ENCODE data around the gene CREBBP.

The CREBBP gene

DNA sequence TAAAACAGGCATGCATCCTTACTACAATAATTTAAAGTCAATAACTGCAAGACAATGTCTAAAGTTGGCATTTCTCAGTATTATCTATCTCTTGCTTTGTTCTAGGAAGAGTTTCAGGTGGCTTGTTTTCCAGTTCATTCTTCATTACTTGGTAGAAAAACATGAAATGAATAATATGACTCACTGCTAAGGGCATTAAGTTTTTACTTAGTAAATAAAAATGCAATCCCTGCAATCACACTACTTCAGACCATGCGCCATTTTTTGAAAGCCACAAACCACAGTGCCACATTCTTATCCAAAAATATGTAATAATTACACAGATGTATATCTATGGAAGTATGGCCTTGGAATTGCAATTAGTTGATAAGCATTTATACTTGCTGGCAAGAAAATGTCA, 55.4 kb downstream of the CREBBP start:
- no peak for DNase-seq (ENCODE audit: low read depth in 2 of 2)

DNA sequence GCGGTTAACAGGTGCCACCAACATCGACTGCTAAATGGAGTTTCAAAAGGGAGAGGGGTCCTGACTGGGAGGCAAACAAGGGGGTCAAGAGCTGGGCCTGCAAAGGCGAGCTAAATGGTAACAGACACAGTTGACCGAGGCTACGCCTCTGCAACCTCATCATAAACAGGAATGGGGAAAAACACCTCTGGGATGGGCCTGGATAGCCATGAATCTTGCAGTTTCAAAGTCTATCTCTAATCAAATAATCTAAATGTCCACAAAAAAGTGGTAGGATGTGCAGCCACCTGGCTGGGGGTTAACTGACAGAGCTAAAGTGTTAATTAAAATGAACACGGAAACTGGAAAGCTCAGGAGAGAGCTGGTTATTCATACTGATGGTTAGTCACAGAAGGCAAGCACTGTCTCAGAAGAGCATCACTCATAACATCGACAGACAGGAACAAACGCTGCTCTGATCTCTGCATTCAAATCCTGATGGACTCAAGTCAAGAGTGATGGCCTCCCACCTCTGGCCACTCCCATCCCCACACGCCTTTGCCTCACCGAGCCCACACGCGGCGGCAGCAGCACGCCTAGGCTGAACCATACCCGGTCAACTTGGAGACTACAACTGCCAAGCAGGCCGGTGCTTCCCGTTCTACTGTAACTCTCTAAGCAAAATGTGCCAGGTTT, 56.3 kb downstream of the CREBBP start:
- no peak for DNase-seq (ENCODE audit: low read depth in 2 of 2)

DNA sequence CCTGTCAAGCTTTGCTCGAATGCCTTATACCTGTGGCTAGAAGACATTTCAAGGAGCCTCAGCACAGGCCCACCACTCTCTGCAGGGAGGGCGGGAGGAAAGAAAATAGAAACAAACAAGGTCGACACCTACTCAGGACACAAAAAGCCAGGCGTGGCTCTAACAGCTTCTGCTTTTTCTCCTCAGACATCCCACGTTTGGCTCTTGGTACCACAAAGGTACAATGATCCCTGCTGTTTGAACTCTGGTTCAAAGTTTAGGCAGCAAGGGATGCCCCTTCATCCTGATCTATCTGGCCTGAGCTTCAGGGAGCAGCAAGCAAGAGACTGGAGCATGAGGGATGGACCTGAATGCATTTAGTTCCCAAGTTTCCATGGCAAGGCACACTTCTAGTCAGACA, 57.1 kb downstream of the CREBBP start:
- no peak for DNase-seq (ENCODE audit: low read depth in 2 of 2)

DNA sequence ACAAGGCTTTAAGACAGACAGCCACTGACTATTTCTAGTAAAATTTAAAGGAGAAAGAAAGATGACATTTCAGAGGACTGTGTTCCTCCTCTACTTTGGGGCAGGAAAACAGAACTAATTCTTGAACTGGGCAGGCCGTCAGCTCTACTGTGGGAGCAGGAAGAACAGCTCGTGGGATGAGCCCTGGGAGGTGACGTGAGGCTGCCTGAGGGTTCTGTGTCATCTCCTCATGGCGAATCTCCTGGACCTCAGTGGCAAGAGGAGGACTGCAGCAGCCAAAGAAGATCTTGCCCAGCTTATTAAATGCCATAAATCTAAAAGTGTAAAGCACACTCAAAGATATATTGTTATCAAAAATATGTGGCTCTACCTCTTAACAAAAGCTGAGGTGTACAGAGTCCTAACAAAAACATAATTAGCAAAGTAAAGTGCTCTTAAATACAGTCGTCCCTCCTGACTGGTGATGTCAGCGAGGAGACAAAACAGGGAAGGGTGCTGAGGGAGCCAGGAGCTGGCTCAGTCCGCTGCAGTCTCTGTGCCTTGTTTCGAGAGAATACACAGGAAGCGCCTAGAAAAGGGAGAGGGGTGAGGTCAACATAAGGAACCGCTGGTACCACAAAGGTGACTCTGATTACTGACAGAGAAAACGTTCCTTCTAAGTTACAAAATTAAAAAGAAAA, 58.0 kb downstream of the CREBBP start:
- DNase-seq (ENCODE audit: low read depth in 2 of 2), result no peak

DNA sequence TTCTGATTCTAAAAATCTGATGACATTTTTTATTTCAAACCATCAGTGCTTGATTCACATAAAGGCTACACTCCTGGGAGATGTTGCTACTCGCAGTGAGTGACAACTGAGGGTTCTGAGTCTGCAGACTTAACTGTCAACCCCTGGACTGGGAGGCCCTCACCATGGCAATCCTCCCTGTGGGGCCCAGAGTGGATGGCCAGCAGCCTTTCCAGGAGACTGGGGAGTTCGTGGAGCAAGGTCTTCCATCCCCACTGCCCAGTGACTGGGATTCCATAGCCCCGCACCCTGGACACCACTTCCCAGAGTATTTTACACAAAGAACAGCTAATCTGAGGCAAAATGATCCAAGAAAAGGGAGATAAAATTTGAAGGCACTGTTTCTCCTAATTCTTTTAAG, 59.3 kb downstream of the CREBBP start:
- DNase-seq (ENCODE audit: low read depth in 2 of 2), result no peak

DNA sequence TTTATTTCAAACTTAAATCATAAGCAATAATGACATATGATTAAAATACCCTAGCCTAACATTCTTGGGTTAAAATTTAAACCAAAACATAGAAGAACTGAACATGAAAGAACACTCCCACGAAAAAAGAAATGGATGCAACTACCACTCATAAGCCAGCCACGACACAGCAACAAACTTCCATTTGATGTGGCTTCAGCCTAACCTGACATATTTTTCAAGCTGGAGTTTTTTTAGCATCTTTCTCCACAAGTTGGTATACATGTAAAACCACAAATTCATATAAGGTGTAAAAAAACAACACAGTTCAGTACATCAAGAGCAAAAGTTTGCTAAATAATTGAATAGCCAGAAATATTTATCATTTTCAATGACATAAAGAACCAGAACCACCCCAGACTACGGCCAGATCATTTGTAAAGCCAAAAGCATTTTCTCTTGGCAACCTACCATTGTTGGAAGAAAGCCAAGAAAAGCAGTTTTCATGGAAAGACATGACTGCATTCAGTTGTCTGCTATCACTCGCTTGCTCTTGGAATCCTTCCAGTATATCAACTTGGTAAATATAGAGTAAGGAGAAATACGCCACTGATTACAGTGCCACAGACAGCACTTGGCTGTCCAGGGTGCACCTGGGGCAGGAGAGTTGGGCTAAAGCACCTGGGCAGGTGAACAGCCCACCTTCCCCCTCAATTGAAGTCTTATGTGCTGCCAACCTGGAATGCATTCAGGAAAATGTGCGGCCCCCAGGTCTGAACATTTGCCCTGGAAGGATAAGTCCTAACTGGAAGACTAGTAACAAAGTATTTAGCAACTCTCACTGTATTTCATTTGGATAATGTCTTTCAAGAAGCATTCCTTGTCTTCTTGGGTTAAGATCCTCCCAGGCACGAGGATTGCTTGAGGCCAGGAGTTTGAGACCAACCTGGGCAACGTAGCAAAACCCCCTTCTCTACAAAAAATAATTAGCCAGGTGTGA, 60.5 kb downstream of the CREBBP start:
- DNase-seq (ENCODE audit: low read depth in 2 of 2), result no peak

DNA sequence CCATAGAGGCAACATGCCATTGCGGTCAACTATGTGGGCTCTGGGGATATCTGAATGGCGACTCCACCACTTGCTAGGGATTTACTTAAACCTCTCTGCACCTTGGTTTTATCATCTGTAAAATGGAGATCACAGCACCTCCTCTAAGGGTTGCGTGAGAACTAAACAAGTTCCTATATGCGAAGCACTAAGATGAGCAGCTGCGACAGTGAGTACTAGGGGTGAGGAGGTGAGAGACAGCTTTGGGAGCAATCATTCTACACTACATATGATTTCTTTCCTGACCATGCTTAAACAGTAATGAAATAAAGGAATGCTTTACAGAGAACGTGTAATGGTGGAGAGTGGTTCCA, 61.4 kb downstream of the CREBBP start:
- DNase-seq (ENCODE audit: low read depth in 2 of 2), result no peak

DNA sequence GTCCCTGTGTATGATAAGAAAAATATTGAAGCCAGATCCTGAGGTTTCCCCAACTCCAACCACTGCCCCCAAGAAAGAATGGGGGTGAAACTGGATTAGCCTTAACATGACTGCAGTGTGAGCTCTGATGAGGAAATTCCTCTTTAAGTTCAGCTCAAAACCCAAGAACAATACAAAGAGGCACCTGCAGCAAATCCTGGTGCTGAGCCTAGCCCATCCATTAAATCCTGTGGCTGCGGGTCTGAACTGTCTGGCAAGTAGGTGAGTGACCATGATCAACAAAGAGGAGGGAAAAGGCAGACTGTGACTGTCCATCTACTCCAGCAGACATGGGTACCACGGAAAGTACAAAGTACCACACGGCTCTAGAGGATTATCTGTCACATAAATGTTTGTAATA, 64.2 kb downstream of the CREBBP start:
- DNase-seq (ENCODE audit: low read depth in 2 of 2), result no peak

DNA sequence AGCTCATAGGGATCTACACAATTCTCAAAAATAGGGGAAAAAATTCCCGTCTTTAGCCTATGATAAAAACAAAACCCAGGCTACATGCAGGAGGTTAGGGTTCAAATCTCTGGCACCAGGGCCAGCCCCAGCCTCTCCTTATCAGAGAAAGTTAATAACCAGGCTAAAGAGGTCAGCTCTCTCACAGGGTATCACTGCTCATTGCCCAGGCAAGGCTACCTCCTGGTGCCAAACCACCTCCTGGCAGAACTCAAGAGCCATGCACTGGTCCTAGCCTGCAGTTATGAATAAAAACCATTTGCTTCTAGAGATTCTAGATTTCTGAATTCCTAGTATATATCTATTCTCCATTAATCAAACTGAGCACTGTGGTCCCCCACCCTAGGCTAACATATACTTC, 65.8 kb downstream of the CREBBP start:
- no peak for DNase-seq (ENCODE audit: low read depth in 2 of 2)

DNA sequence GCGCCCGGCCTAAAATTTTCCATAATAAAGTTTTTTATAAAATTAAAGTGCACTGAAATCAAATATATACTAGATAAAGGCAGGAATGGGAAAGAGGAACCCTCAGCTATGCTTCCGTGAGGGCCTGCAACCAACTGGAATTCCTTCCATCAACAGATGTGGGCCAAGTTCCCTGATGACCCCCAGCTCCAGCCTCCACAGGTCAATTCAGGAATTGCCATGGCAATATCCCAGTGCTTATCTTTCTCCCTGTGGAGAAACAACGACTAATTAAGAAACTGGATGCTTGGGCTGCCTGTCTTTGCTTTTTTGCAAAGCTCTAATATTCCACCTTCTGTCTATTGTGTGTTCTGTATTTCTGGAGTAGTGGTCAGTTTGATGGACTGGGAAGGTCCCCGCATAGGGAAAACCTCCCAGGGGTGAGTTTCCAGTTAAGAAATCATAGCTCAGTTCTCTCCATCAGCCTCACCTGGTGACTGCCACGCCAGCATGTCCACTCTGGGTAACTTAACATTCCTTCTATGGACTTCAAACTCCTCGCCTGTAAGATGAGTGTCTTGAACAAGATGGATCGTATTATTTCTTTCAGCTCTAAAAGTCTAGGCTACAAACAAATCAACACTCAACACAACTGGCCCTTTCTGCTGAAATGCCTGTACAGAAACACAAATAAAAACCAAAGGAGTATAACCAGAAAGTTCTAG, 67.9 kb downstream of the CREBBP start:
- DNase-seq (ENCODE audit: low read depth in 2 of 2), result no peak

DNA sequence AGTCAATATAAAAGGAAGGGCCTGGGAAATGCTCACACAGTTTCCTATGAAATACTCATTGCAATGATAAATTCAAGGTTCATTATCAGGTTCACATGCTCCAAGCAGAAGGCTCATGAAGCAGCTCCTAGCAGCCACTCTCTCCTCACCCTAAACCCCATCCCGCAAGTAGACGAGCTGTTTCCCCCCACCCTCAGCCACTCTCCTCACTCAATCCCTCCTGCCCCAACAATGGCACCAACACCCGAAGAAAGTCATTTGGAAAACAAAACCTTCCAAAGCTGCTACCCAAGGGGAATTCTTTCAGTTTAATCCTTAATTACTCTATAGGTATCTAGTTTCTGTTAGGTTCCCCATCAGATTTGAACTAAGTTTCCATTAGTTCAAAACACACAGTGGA, 69.7 kb downstream of the CREBBP start:
- no peak for DNase-seq (ENCODE audit: low read depth in 2 of 2)

DNA sequence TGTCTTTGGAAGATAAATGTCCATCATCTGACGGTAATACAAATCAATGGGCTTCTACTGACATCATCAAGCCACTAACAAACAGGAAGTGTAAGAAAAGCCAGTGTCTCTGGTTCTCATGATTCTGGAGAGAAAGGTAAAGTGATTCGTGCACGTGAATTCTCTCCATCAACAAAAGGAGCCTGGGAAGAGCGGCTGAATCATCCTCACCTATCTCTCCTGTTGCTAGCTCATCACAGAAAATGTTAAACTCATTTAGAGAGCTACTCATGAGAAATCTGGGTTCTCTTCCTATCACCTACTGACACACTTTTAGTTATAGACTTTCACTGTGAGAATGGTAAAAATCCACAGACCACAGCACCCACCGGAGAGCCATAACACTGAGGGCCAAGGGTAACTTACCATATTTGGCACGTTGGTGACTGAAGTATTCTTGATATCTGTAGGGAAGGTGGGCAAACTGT, 70.3 kb downstream of the CREBBP start:
- DNase-seq (ENCODE audit: low read depth in 2 of 2), result no peak

DNA sequence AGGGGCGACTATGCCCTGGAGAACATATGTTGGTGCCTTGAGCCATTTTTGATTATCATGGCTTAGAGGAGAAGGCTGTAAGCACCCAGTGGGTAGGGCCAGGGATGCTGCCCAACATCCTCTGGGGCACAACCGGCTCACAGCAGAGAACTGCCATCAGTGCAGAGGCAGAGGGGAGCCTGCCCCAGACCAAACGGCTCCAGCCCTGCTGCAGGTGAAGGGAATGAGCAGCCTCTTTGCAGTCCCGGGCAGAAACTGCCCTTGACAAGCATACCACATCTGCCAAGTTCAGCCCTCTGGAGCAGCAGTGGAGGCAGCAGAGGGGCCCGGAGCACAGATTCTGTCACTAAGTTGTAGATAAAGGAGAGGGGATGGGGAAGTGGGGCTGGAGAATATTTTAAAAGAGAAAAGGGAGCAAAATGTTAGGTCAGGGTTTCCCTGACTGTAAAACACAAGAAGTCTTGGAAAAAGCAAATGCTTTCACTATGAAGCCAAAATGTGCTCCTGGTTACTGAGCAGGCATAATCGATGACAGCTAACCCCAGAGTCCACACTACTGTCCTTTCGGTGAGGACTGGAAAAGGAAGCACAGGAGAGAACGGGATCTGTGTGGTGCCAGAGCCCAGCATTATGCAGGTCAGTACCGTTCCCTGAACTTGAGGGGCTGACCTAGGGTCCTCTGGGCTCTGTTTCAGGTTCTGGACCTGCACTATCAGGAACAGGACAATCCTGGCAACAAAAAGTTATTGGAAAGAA, 72.0 kb downstream of the CREBBP start:
- DNase-seq (ENCODE audit: low read depth in 2 of 2), result no peak

DNA sequence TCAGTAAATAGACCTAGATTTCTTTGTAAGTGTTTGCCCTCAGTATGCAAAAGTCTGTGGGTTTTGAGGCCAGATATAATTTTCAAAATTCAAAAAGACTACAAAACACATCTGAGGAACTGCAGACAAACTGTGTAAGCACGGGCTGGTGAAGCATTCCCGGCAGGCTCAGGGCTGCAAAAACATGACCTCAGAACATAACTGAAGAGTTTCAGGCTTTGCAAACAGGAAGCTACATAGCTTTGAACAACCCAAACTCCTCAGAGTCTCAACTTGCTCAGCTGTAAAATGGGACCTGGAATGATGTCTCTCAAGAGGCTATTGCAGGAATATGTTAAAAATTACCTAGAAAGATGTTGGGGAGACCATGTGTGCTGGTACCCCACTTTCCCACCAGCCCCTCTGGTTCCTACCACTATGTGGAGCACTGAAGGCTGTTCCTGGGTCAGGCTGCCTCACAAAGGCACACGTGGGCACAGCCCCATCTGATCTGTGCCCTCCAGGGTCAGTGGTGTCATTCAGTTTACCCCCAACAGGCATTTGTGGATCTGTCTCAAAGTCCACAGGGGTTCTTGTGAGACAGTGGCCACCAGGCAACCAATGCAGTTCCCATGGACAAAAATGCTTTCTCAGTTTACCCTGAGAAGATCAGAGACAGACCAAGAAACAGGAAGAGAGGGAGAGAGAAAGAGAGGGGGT, 72.9 kb downstream of the CREBBP start:
- no peak for DNase-seq (ENCODE audit: low read depth in 2 of 2)

DNA sequence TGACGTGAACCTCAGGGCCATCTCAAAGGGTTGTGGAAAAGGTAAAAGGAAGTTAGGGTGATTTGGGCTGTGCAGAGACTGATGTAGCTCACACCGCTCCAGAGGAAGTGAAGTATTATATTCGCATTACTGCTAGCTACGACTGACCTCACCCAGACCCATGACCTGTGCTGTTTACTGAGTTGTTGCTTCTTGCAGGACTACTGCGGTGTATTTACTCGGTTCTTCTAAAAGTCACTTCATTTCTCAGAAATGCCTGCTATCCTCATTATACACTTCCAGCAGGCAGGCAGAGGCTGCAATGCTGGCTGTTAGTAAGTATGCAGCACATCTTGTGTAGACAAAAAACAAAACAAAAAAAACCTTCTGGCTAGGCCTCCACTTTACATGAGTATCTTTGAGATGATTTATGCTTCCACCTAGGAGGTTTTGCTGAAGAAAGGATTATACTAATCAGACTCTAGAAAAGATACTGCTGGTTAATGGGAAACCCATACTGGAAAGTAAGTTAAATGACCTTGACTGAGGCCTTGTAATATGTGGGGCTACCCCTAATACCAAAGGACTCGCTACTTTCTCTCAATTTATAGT, 76.0 kb downstream of the CREBBP start:
- no peak for DNase-seq (ENCODE audit: low read depth in 2 of 2)

DNA sequence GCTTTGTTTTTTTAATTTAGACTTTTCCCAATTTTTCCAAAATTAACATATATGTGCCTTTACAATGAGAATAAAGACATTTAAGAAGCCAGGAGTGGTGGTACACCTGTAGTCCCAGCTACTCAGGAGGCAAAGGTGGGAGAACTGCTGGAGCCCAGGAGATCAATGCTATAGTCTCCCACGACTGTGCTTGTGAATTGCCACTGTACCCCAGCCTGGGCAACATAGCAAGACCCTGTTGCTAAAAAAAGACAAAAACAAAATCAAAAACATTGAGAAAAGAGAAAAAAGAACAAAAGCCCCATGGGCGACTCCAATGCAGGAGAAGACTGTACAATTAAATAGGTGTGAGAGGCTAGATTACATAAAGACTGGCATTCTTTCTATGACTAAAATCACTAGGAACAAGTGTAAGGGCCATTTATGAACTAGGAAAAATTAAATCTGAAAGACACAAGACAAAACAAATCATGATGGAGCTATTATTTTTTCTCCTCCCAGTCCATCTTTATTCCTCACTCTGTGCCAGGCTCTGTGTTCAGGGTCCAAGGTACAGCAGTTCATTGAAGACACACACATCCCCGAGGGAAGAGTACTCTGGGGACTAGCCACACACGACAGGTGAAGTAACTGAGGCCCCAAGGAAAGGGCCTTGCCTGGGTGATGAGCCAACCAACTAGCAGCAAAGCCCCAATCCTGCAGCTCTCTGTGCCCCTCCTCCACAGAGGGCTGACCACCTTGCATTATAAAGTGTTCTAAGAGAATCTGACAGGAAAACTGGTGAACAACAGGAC, 79.8 kb downstream of the CREBBP start:
- no peak for DNase-seq (ENCODE audit: low read depth in 2 of 2)

DNA sequence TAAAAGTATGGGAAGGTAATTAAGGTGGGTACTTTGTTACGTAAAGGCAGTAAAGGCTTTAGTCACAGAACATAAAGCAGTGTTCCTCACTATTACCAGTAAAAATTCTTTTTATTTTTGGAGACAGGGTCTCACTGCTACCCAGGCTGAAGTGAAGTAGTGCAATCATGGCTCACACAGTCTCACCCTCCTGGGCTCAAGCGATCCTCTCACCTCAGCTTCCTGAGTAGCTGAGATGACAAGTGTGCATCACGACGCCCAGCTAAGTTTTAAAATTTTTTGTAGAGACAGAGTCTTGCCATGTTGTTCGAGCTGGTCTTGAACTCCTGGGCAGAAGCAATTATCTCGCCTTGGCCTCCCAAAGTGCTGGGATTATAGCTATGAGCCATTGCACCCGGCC, 80.5 kb downstream of the CREBBP start:
- no peak for DNase-seq (ENCODE audit: low read depth in 2 of 2)

DNA sequence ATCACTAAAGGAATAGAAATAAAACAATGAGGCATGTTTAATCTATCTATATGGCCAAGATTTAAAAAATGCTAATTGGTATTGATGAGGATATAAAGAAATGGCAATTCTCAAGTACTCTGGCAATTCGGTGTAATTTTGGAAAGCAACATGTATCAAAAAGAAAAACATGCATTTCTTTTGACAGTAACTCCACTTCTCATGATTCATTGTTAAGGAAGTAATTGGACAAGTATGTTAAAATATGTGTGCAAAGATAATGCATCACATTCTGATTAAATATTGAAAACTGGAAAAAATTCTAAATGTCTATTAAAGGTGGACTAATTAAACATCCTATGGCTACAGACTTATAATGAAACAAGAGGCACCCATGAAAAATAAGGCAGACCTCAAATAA, 81.2 kb downstream of the CREBBP start:
- DNase-seq (ENCODE audit: low read depth in 2 of 2), result no peak

DNA sequence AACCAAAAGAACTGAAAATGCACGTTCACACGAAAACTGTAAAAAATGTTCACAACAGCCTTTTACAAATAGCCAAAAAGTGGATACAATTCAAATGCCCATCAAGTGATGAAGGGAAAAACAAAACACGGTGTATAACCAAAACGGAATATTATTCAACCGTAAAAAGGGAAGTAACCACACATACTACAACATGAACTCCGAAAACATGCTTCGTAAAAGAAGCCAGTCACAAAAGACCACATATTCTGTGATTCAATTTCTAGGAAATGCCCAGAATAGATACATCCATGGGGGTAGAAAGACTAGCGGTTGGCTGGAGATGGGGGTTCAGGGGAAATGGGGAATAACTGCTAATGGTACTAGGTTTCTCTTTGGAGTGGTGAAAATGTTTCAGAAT, 81.7 kb downstream of the CREBBP start:
- DNase-seq (ENCODE audit: low read depth in 2 of 2), result no peak
